ENCODE results near the gene HOXA4. TPM values are rescaled to one million over a fixed set of nuclear protein-coding genes. Genes with fewer than 3 reads are reported as not detected.

Gene HOXA4
- total RNA-seq, 3 donors from 2014 or later = 0.14 TPM; not detected in 2

GRCh38 chr7:27172823-27173510, 42.4 kb upstream of the HOXA4 start:
- Mint-ChIP-seq H3K27me3 (ENCODE audit: low read depth) (peaks cover 75% of the 10 kb centered on the region), H3K36me3 (ENCODE audit: insufficient read depth) (no peaks in the 10 kb centered on the region), H3K4me1 (ENCODE audit: low read depth) (peaks cover 24% of the 10 kb centered on the region), H3K4me3 (no peak overlapping the region), H3K9me3 (no peaks in the 10 kb centered on the region)
- ATAC-seq (peak; percentile 23 to 29), DNase-seq (no peak)

- Mint-ChIP-seq H3K4me3 (peak overlapping the region; percentile 64), H3K4me1 (ENCODE audit: low read depth) (peaks cover 24% of the 10 kb centered on the region), H3K9me3 (no peaks in the 10 kb centered on the region), H3K36me3 (ENCODE audit: insufficient read depth) (no peaks in the 10 kb centered on the region), H3K27me3 (ENCODE audit: low read depth) (peaks cover 75% of the 10 kb centered on the region)
- no peak for ATAC-seq
- DNase-seq = no peak
Measured at GRCh38 chr7:27172315-27172774, 41.8 kb upstream of the HOXA4 start.

DNA sequence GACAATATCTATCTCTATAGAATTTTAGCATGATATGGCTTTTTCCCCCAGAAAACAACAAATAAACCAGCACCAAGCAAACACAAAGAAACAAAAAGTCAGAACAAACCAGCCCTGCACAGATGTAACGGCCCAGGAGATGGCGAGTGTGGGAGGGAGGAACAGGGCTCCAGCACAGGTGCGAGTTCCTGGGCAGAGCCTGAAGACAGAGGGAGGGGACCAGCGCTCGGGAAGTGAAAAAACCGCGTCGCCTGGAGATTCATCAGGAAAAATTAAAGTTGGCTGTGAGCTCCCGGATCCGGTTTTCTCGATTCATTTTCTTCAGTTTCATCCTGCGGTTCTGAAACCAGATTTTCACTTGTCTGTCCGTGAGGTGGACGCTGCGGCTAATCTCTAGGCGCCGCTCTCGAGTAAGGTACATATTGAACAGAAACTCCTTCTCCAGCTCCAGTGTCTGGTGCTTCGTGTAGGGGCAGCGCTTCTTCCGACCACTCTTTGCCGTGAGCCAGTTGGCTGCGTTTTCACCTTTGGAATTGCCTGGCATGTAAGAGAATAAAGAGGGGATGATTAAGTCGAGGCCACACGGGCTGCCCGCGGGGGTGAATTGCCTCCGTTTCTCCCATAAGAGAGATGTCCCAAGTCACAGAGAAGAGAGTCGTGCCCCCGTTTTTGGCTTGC, 41.2 kb upstream of the HOXA4 start:
- ATAC-seq = no peak
- no peak for DNase-seq
- H3K4me1 Mint-ChIP-seq (ENCODE audit: low read depth) = peaks cover 27% of the 10 kb centered on the region
- peak overlapping the region; percentile 64 for H3K4me3 Mint-ChIP-seq
- H3K9me3 Mint-ChIP-seq = no peaks in the 10 kb centered on the region
- peaks cover 76% of the 10 kb centered on the region for H3K27me3 Mint-ChIP-seq (ENCODE audit: low read depth)
- no peaks in the 10 kb centered on the region for H3K36me3 Mint-ChIP-seq (ENCODE audit: insufficient read depth)

- Mint-ChIP-seq H3K27me3 (ENCODE audit: low read depth) (peaks cover 76% of the 10 kb centered on the region), H3K4me1 (ENCODE audit: low read depth) (peaks cover 28% of the 10 kb centered on the region), H3K9me3 (no peaks in the 10 kb centered on the region), H3K36me3 (ENCODE audit: insufficient read depth) (no peaks in the 10 kb centered on the region), H3K4me3 (no peak overlapping the region)
- DNase-seq (no peak), ATAC-seq (no peak)
Measured at GRCh38 chr7:27171325-27171636, 40.7 kb upstream of the HOXA4 start.

DNA sequence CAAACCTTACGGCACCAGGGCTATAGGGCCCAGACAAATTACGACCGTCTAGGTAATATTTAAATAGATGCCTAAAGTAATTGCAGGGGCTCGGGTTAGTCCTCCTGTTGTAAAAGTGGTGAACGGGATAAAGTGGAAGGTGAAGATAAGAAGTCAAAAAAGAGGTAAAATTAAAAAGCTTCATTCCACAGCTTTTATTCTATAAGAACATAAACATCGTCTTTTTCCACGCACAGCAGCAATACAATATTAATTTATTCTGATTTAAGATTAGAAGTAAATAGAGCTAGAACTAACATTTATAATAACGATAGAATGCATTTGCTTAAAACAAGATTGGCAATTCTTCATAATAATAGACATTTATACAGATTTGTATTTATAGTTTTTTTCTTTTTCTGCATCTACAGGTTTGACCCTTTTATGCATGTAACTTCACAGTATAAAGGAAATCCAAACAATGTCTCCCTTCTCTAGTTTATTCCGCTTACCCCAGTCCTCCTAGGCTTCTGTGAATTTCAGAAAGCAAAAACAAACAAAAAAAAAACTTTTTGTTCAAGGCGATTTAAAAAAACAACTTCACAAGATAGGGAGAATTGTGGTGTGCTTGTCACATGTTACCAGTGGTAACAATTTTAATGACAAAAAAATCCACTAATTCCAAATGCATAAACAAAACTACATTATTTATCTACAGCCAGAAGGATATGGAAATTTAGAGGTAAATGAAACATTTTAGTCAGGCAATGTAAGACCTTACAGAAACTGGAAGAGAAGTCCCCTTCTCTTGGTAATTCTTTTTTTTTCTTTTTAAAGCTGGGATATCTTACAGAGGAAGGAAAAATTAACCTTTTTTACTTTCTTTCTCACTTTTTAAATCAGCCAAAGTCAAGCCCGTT, 40.1 kb upstream of the HOXA4 start:
- Mint-ChIP-seq H3K4me1 (ENCODE audit: low read depth) (peaks cover 31% of the 10 kb centered on the region), H3K27me3 (ENCODE audit: low read depth) (peaks cover 74% of the 10 kb centered on the region), H3K4me3 (no peak overlapping the region), H3K9me3 (no peaks in the 10 kb centered on the region), H3K36me3 (ENCODE audit: insufficient read depth) (no peaks in the 10 kb centered on the region)
- ATAC-seq (no peak), DNase-seq (no peak)

GRCh38 chr7:27169658-27170425, 39.3 kb upstream of the HOXA4 start:
- no peak for ATAC-seq
- H3K36me3 Mint-ChIP-seq (ENCODE audit: insufficient read depth) = no peaks in the 10 kb centered on the region
- H3K27me3 Mint-ChIP-seq (ENCODE audit: low read depth) = peaks cover 71% of the 10 kb centered on the region
- H3K4me3 Mint-ChIP-seq = no peak overlapping the region
- H3K9me3 Mint-ChIP-seq = no peaks in the 10 kb centered on the region
- H3K4me1 Mint-ChIP-seq (ENCODE audit: low read depth) = peaks cover 31% of the 10 kb centered on the region
- DNase-seq = no peak

GRCh38 chr7:27168265-27168947, 37.8 kb upstream of the HOXA4 start:
- Mint-ChIP-seq H3K4me1 (ENCODE audit: low read depth) (peaks cover 34% of the 10 kb centered on the region), H3K4me3 (peak overlapping the region; percentile 34), H3K27me3 (ENCODE audit: low read depth) (peaks cover 79% of the 10 kb centered on the region), H3K36me3 (ENCODE audit: insufficient read depth) (no peaks in the 10 kb centered on the region), H3K9me3 (no peaks in the 10 kb centered on the region)
- DNase-seq (no peak), ATAC-seq (no peak)

- no peaks in the 10 kb centered on the region for H3K36me3 Mint-ChIP-seq (ENCODE audit: insufficient read depth)
- H3K4me1 Mint-ChIP-seq (ENCODE audit: low read depth) = peaks cover 34% of the 10 kb centered on the region
- DNase-seq (no peak), ATAC-seq (no peak)
- no peaks in the 10 kb centered on the region for H3K9me3 Mint-ChIP-seq
- H3K27me3 Mint-ChIP-seq (ENCODE audit: low read depth) = peaks cover 81% of the 10 kb centered on the region
- H3K4me3 Mint-ChIP-seq = no peak overlapping the region
Measured at GRCh38 chr7:27167916-27168264, 37.3 kb upstream of the HOXA4 start.

DNA sequence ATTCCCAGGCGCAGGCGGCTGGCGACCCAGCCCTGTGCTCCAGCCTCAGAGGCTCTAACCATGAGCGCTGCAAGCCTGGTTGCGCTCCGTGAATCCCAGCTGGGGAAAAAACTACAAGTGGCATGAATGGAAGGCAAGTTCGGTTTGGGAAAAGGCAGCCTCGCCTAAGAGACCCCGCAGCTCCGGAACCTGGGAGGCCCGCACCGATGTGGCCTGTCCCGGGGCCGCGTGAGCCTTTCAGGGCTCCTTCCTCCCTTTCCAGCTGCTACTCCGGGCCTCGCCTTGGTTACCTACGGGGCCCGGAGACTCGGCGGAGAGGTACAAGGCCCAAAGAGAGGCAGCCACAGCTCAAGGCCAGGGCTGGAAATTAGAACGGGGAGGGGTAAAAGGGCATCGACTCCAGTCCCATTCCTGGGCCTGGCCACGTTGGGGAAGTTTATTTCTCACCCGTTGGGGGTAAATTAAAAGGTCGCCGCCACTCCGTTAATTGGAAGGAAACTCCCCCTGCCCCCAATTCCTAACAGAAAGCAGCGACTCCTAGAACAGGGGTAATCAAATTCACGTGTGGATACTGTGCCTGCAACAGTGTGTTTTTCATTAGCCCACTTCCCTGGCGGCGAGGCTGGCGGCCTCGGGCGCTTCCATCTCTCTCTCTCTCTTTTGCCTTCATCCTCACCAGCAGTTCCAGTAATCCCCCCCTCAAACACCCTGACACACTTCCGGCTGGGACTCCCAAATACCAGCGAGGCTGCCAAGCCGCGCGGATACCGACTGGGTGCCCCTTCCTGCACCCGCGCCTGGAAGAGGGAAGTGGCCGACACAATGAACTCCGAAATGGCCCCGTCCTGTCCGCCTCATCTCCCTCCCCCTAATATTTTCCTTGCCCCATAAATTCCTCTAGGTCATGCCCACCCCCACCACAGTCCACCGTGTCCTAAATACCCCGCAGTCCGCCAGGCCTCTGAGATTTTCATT, 36.3 kb upstream of the HOXA4 start:
- ATAC-seq (no peak), DNase-seq (no peak)
- H3K4me1 Mint-ChIP-seq (ENCODE audit: low read depth) = peaks cover 27% of the 10 kb centered on the region
- peaks cover 81% of the 10 kb centered on the region for H3K27me3 Mint-ChIP-seq (ENCODE audit: low read depth)
- no peaks in the 10 kb centered on the region for H3K36me3 Mint-ChIP-seq (ENCODE audit: insufficient read depth)
- H3K4me3 Mint-ChIP-seq = peak overlapping the region; percentile 35
- no peaks in the 10 kb centered on the region for H3K9me3 Mint-ChIP-seq

- Mint-ChIP-seq H3K4me3 (peak overlapping the region; percentile 53), H3K4me1 (ENCODE audit: low read depth) (peaks cover 27% of the 10 kb centered on the region), H3K36me3 (ENCODE audit: insufficient read depth) (no peaks in the 10 kb centered on the region), H3K9me3 (no peaks in the 10 kb centered on the region), H3K27me3 (ENCODE audit: low read depth) (peaks cover 77% of the 10 kb centered on the region)
- ATAC-seq (no peak), DNase-seq (no peak)
Measured at GRCh38 chr7:27165996-27166530, 35.5 kb upstream of the HOXA4 start.

DNA sequence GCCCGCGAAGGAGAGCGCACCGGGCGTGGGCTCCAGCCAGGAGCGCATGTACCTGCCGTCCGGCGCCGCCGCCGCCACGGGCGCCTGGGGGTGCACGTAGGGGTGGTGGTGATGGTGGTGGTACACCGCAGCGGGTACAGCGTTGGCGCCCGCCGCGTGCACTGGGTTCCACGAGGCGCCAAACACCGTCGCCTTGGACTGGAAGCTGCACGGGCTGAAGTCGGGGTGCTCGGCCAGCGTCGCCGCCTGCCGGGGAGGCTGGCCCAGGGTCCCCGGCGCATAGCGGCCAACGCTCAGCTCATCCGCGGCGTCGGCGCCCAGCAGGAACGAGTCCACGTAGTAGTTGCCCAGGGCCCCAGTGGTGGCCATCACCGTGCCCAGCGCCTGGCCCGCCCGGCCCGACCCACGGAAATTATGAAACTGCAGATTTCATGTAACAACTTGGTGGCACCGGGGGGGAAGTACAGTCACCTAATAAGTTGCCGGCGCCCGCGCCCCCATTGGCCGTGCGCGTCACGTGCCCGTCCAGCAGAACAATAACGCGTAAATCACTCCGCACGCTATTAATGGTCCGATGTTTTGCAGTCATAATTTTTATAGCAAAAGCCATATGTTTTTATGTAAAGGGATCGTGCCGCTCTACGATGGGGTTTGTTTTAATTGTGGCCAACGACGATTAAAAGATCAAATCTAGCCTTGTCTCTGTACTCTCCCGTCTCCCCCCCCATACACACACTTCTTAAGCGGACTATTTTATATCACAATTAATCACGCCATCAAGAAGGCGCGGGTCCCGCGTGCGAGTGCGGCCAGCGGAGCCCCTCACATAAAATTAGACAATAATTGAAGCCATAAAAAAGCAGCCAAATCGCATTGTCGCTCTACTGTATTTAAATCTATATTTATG, 34.8 kb upstream of the HOXA4 start, which contains the start of gene HOXA9:
HOXA9 (minus strand) TSS at position 449 of the 907 bp plus-strand sequence; CDS start at position 369, 80 bp downstream.
- no peak for DNase-seq
- Mint-ChIP-seq H3K4me3 (peak within 1 kb of the TSS; percentile 53), H3K4me1 (ENCODE audit: low read depth) (peaks cover 28% of the 10 kb centered on the region), H3K9me3 (no peaks in the 10 kb centered on the region), H3K27me3 (ENCODE audit: low read depth) (peaks cover 74% of the 10 kb centered on the region), H3K36me3 (ENCODE audit: insufficient read depth) (no peaks in the 10 kb centered on the region)
- no peak for ATAC-seq

Data from activated T-cell treated with anti-CD3 and anti-CD28 coated beads, Interleukin-2, amount 50 U/mL, for 4 hours (primary cell).